ENCODE data around the gene UBE2H. TPM values are rescaled to one million over a fixed set of nuclear protein-coding genes. Genes with fewer than 3 reads are reported as not detected.
A peak's percentile ranks its signal among the peaks of the same experiment; 100 is the strongest.
"Not testable (repeated sequence)": the region's sequence is repeated elsewhere in the genome, so short reads cannot be mapped to it uniquely, and the experiment has no call there.

UBE2H gene
- total RNA-seq, 1 donor from 2014 or later, result 101 TPM

GRCh38 chr7:129870668-129871067, 82.1 kb downstream of the UBE2H start:
- DNase-seq, result no peak

GRCh38 chr7:129866251-129866650, 86.5 kb downstream of the UBE2H start:
- DNase-seq, result no peak

- no peak for DNase-seq
Observed at GRCh38 chr7:129865925-129866201, 86.9 kb downstream of the UBE2H start.

- DNase-seq, result no peak
Observed at GRCh38 chr7:129865093-129865924, 87.5 kb downstream of the UBE2H start.

GRCh38 chr7:129864676-129865075, 88.1 kb downstream of the UBE2H start:
- DNase-seq, result not testable (repeated sequence)

- DNase-seq, result peak; percentile 32
Observed at GRCh38 chr7:129864042-129864441, 88.7 kb downstream of the UBE2H start.

GRCh38 chr7:129862682-129863081, 90.1 kb downstream of the UBE2H start:
- peak; percentile 28 for DNase-seq

- not testable (repeated sequence) for DNase-seq
Observed at GRCh38 chr7:129860784-129861183, 92.0 kb downstream of the UBE2H start.

GRCh38 chr7:129859183-129859582, 93.6 kb downstream of the UBE2H start:
- no peak for DNase-seq

GRCh38 chr7:129858490-129858889, 94.3 kb downstream of the UBE2H start:
- DNase-seq, result no peak

GRCh38 chr7:129857313-129857712, 95.4 kb downstream of the UBE2H start:
- no peak for DNase-seq

GRCh38 chr7:129855935-129856717, 96.6 kb downstream of the UBE2H start:
- no peak for DNase-seq

GRCh38 chr7:129855234-129855673, 97.5 kb downstream of the UBE2H start:
- peak; percentile 82 for DNase-seq

GRCh38 chr7:129854401-129854800, 98.4 kb downstream of the UBE2H start:
- DNase-seq, result no peak

- no peak for DNase-seq
Observed at GRCh38 chr7:129853661-129854268, 99.0 kb downstream of the UBE2H start.

- no peak for DNase-seq
Observed at GRCh38 chr7:129851809-129852208, 101.0 kb downstream of the UBE2H start.

- DNase-seq, result no peak
Observed at GRCh38 chr7:129851174-129851573, 101.6 kb downstream of the UBE2H start.

- DNase-seq, result no peak
Observed at GRCh38 chr7:129848436-129848835, 104.3 kb downstream of the UBE2H start.

- no peak for DNase-seq
Observed at GRCh38 chr7:129845972-129846327, 106.8 kb downstream of the UBE2H start.

- no peak for DNase-seq
Observed at GRCh38 chr7:129845178-129845971, 107.4 kb downstream of the UBE2H start.

GRCh38 chr7:129843978-129844840, 108.6 kb downstream of the UBE2H start:
- no peak for DNase-seq

All from tongue (tissue), 2 donors.